OCI-LY1 (cell line): Measurements from ENCODE around the gene PROKR2.

Experiments used
- H2AFZ ChIP-seq: fragments of 200-600 bp; sonication (generic), shearing (Covaris generic); 2 replicates; pipeline ENCODE4 v1.6.0; 2014; ENCODE audit warnings: antibody characterized with exemption, mild to moderate bottlenecking, low read length
- H3F3A ChIP-seq: fragments of 200-600 bp; sonication (generic), shearing (Covaris generic); 2 replicates; pipeline ENCODE4 v1.6.0; 2014; ENCODE audit warnings: mild to moderate bottlenecking, antibody characterized with exemption, low read length, moderate library complexity; ENCODE audit not compliant: insufficient read depth
- H3K27ac ChIP-seq: fragments of 200-600 bp; sonication (generic); 2 replicates; pipeline ENCODE4 v1.5.1; 2014; ENCODE audit warnings: low read length, mixed run types, mild to moderate bottlenecking, low read depth; ENCODE audit not compliant: poor library complexity, severe bottlenecking
- H3K27me3 ChIP-seq: fragments of 200-600 bp; sonication (generic); 2 replicates; pipeline ENCODE4 v1.6.0; 2014; ENCODE audit warnings: antibody characterized with exemption, mild to moderate bottlenecking, low read length, moderate library complexity; ENCODE audit not compliant: insufficient read depth
- H3K36me3 ChIP-seq: fragments of 200-600 bp; sonication (generic); 2 replicates; pipeline ENCODE4 v1.6.1; 2014; ENCODE audit warnings: mild to moderate bottlenecking, antibody characterized with exemption, low read length, moderate library complexity, mixed read lengths; ENCODE audit not compliant: insufficient read depth
- H3K4me1 ChIP-seq: fragments of 200-600 bp; sonication (generic); 2 replicates; pipeline ENCODE4 v1.5.1; 2014; ENCODE audit warnings: mild to moderate bottlenecking, low read length, moderate library complexity; ENCODE audit not compliant: insufficient read depth, severe bottlenecking
- H3K4me2 ChIP-seq: fragments of 200-600 bp; sonication (generic), shearing (Covaris generic); 2 replicates; pipeline ENCODE4 v1.6.1; 2014; ENCODE audit warnings: low read length
- H3K4me3 ChIP-seq: fragments of 200-600 bp; sonication (generic); 2 replicates; pipeline ENCODE4 v1.5.1; 2014; ENCODE audit warnings: low read length, low read depth, mild to moderate bottlenecking, mixed read lengths; ENCODE audit not compliant: poor library complexity, severe bottlenecking
- H3K79me2 ChIP-seq: fragments of 200-600 bp; shearing (Covaris generic); 2 replicates; pipeline ENCODE4 v1.6.1; 2016; ENCODE audit warnings: mixed run types, low read length, mixed read lengths; ENCODE audit not compliant: insufficient read depth
- H3K9ac ChIP-seq: fragments of 200-600 bp; sonication (generic), shearing (Covaris generic); 2 replicates; pipeline ENCODE4 v1.6.1; 2014; ENCODE audit warnings: mild to moderate bottlenecking, low read length, mixed read lengths
- H3K9me2 ChIP-seq: fragments of 200-600 bp; sonication (generic), shearing (Covaris generic); 2 replicates; pipeline ENCODE4 v1.6.1; 2014; ENCODE audit warnings: low read depth, mild to moderate bottlenecking, low read length, mixed read lengths
- H3K9me3 ChIP-seq: fragments of 200-600 bp; shearing (Covaris generic); 2 replicates; pipeline ENCODE4 v1.6.1; 2014; ENCODE audit warnings: low read length, mixed read lengths
- H4K20me1 ChIP-seq: fragments of 200-600 bp; sonication (generic), shearing (Covaris generic); 2 replicates; pipeline ENCODE4 v1.6.0; 2016; ENCODE audit warnings: mild to moderate bottlenecking, low read length; ENCODE audit not compliant: insufficient read depth
- CTCF ChIP-seq: fragments of 200-600 bp; sonication (generic), shearing (Covaris generic); IDR thresholded peaks from 2 replicates; pipeline ENCODE4 v1.5.1; 2017; ENCODE audit warnings: mild to moderate bottlenecking, antibody characterized with exemption, low read length, moderate library complexity, mixed read lengths
- EZH2 ChIP-seq: fragments of 200-600 bp; sonication (generic), shearing (Covaris generic); IDR thresholded peaks from 2 replicates; pipeline ENCODE4 v1.8.0; 2017; ENCODE audit warnings: borderline replicate concordance, mixed run types, mild to moderate bottlenecking, antibody characterized with exemption, low read length, moderate library complexity, mixed read lengths

Gene PROKR2

GRCh38 chr20:5362771-5363170, 46.0 kb upstream of the PROKR2 start:
- H3K4me3 ChIP-seq = no peak overlapping the region
- H3K4me1 ChIP-seq = no peaks in the 10 kb centered on the region
- TF ChIP-seq EZH2 (no peak), CTCF (no peak)
- no peak overlapping the region for H3K27ac ChIP-seq
- no peak overlapping the region for H3K4me2 ChIP-seq
- H3K79me2 ChIP-seq = no peaks in the 10 kb centered on the region
- H3K9me2 ChIP-seq = no peaks in the 10 kb centered on the region
- H3F3A ChIP-seq = no peaks in the 10 kb centered on the region
- H3K36me3 ChIP-seq = no peaks in the 10 kb centered on the region
- H4K20me1 ChIP-seq = no peaks in the 10 kb centered on the region
- H2AFZ ChIP-seq = no peak overlapping the region
- H3K9me3 ChIP-seq = no peaks in the 10 kb centered on the region
- no peak overlapping the region for H3K9ac ChIP-seq
- H3K27me3 ChIP-seq = no peaks in the 10 kb centered on the region

GRCh38 chr20:5361176-5361575, 44.4 kb upstream of the PROKR2 start:
- Histone ChIP-seq H2AFZ (no peak overlapping the region), H3K9ac (no peak overlapping the region), H3K27me3 (no peaks in the 10 kb centered on the region), H3K79me2 (no peaks in the 10 kb centered on the region), H3K4me2 (no peak overlapping the region), H4K20me1 (no peaks in the 10 kb centered on the region), H3K9me2 (no peaks in the 10 kb centered on the region), H3K27ac (no peak overlapping the region), H3F3A (no peaks in the 10 kb centered on the region), H3K4me1 (no peaks in the 10 kb centered on the region), H3K4me3 (no peak overlapping the region), H3K9me3 (no peaks in the 10 kb centered on the region), H3K36me3 (no peaks in the 10 kb centered on the region)
- TF ChIP-seq CTCF = no peak
- TF ChIP-seq EZH2 = no peak

DNA sequence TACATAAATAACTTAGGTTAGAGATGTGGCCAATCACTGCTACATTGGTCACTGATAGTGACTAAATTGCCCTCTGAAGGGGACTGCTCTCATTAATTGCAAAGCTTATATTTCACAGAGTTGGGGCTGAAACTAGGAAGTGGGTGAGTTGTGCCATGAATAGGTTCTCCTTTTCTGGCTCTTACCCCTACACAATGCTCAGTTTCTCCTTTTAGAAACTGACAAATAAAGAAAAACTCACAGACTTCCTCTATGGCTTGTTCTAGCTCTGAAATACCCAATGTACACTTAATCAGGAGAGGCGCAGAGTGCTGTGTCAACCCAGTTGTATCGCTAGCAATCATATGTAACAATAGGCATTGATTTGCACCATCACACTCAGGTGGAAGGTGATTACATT, 41.2 kb upstream of the PROKR2 start:
- H3K27me3 ChIP-seq = no peaks in the 10 kb centered on the region
- no peaks in the 10 kb centered on the region for H4K20me1 ChIP-seq
- H2AFZ ChIP-seq = no peak overlapping the region
- H3K9ac ChIP-seq = no peak overlapping the region
- no peaks in the 10 kb centered on the region for H3K36me3 ChIP-seq
- H3K4me3 ChIP-seq = no peak overlapping the region
- no peak overlapping the region for H3K27ac ChIP-seq
- no peaks in the 10 kb centered on the region for H3K9me3 ChIP-seq
- H3K9me2 ChIP-seq = no peaks in the 10 kb centered on the region
- no peaks in the 10 kb centered on the region for H3K79me2 ChIP-seq
- TF ChIP-seq CTCF (no peak), EZH2 (no peak)
- no peak overlapping the region for H3K4me2 ChIP-seq
- H3F3A ChIP-seq = no peaks in the 10 kb centered on the region
- no peaks in the 10 kb centered on the region for H3K4me1 ChIP-seq
